A549 treated with CORT108297 at 1 μM for 4 hours (cell line): ENCODE results near the gene NR2F1-AS1. TPM values are rescaled to one million over a fixed set of nuclear protein-coding genes. Genes with fewer than 3 reads are reported as not detected.

Source experiments
- total RNA-seq: library from RNA; stranded (reverse); fragments of 200-300 nt; extraction: Qiagen RNA extraction; gene quantifications from 5 replicates; pipeline ENCODE4 v1.2.3, GENCODE V29; 2022

Gene NR2F1-AS1
- 3.8 to 4.6 TPM (median 4.0 TPM) in 5 replicates for total RNA-seq

GRCh38 chr5:93580927-93581445, at the start of gene NR2F1-AS1:
TSS of gene NR2F1-AS1 (minus strand) at chr5:93581219.

GRCh38 chr5:93582677-93583438, 1.8 kb upstream of the NR2F1-AS1 start, which contains the start of gene NR2F1:
TSS of gene NR2F1 (plus strand) at chr5:93583222. CDS start at chr5:93585024, 1,802 bp downstream.

Other genes with a start within 250 kb of the NR2F1-AS1 start
- gene NR2F1, start 2.0 kb upstream of the NR2F1-AS1 start, total RNA-seq, result 3.8 to 5.7 TPM (median 4.7 TPM) in 5 replicates
- gene POU5F2, start 160.4 kb upstream of the NR2F1-AS1 start, total RNA-seq, result 0.01 TPM in 1 of 5 replicates, not detected in the others